ENCODE results near the gene KISS1.
A peak's percentile ranks its signal among the peaks of the same experiment; 100 is the strongest.
"Not testable (repeated sequence)": the region's sequence is repeated elsewhere in the genome, so short reads cannot be mapped to it uniquely, and the experiment has no call there.

The KISS1 gene

DNA sequence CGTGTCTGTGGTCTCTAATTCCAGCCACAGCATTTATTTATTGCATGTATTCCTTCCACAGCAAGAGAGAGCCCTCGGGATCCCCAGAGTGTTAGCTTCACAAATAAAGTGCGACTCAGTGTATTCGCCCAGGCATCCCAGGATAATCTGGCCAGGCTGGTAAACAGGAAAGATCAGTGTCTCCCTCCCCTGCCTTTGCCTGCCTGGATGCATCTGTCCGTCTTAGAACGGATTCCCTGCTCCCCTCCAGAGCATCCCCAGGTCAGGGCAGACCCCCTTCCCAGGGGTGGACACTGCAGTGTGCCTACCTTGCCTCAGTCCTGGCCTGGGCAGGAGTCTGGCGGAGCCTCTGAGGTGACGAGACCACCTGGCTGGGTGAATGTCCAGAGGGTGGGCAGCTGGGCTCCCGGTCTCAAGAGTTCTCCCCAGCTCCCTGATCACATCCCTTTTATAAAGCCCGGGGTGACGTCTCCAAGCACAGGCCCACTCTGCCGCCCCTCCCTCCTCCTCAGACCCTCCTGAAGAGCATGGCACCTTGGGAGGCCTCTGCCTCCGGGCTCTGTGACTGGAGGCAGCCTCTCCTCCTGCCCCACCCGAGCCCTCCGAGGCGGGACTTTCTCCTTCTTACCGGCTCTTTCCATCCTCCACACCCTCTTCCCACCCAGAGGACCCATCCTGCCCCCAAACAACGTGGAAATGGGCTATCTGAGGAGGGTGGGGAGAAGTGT is at the start of gene KISS1:
TSS of gene KISS1 (minus strand) at position 424 of the 728 bp plus-strand sequence. CDS start 3,615 bp downstream, outside the sequence.
- H3K4me2 ChIP-seq, result peak within 1 kb of the TSS in 10 of 11 experiments; percentile 17 to 96 (median 89); a peak in 20 of 22 replicates

GRCh38 chr1:204242920-204243319 is 46.6 kb upstream of the KISS1 start:
- Histone ChIP-seq H3K27ac (no peak overlapping the region), H4K20me1 (no peaks in the 10 kb centered on the region), H3K9ac (no peak overlapping the region), H3K4me1 (peaks cover 0 to 8% (median 0%) of the 10 kb centered on the region in 10 experiments; a peak in 2 of 20 replicates), H3K9me3 (replicated peaks in 1 of 11) (no peaks in the 10 kb centered on the region), H3K36me3 (no peaks in the 10 kb centered on the region), H3K27me3 (no peaks in the 10 kb centered on the region), H3K4me3 (no peak overlapping the region), H3K4me2 (no peak overlapping the region)
- TF ChIP-seq Cebpa-rat (IDR thresholded peaks at IDR 0.05), result no peak

More for the DNA sequence above, at the start of gene KISS1:
- TF ChIP-seq Cebpa-rat (IDR thresholded peaks at IDR 0.05), result no peak
- Histone ChIP-seq H3K9me3 (replicated peaks in 1 of 11) (no peaks in the 10 kb centered on the region), H3K27me3 (peaks cover 0 to 7% (median 0%) of the 10 kb centered on the region in 11 experiments; a peak in 1 of 22 replicates), H3K4me1 (peaks cover 37 to 93% (median 84%) of the 10 kb centered on the region in 10 experiments), H4K20me1 (no peaks in the 10 kb centered on the region; a peak in 1 of 22 replicates), H3K4me3 (no peak within 1 kb of the TSS), H3K36me3 (no peaks in the 10 kb centered on the region), H3K27ac (peak within 1 kb of the TSS in 4 of 11 experiments; percentile 20 to 82 (median 43); a peak in 6 of 22 replicates), H3K9ac (peak within 1 kb of the TSS in 4 of 11 experiments; percentile 9 to 50 (median 30); a peak in 5 of 22 replicates)

GRCh38 chr1:204241914-204242313 is 45.6 kb upstream of the KISS1 start:
- TF ChIP-seq Cebpa-rat (IDR thresholded peaks at IDR 0.05), result no peak
- Histone ChIP-seq H3K4me3 (no peak overlapping the region), H4K20me1 (no peaks in the 10 kb centered on the region), H3K36me3 (no peaks in the 10 kb centered on the region), H3K9me3 (replicated peaks in 1 of 11) (0 out of 22 replicates have a peak, but pooled peaks cover 0 to 2% (median 0%) of the 10 kb centered on the region in 11 experiments), H3K27ac (no peak overlapping the region), H3K27me3 (no peaks in the 10 kb centered on the region), H3K4me2 (no peak overlapping the region), H3K9ac (no peak overlapping the region), H3K4me1 (peaks cover 0 to 8% (median 0%) of the 10 kb centered on the region in 10 experiments; a peak in 2 of 20 replicates)

GRCh38 chr1:204241050-204241449 is 44.8 kb upstream of the KISS1 start:
- peak overlapping the region in 1 of 11 experiments; percentile 3; a peak in 1 of 22 replicates for H3K4me2 ChIP-seq
- TF ChIP-seq Cebpa-rat (IDR thresholded peaks at IDR 0.05), result no peak
- no peaks in the 10 kb centered on the region for H3K36me3 ChIP-seq
- no peak overlapping the region for H3K27ac ChIP-seq
- no peaks in the 10 kb centered on the region for H3K27me3 ChIP-seq
- H4K20me1 ChIP-seq, result no peaks in the 10 kb centered on the region
- no peak overlapping the region for H3K9ac ChIP-seq
- peaks cover 0 to 8% (median 0%) of the 10 kb centered on the region in 10 experiments; a peak in 2 of 20 replicates for H3K4me1 ChIP-seq
- H3K4me3 ChIP-seq, result no peak overlapping the region
- H3K9me3 ChIP-seq (replicated peaks in 1 of 11), result peaks cover 0 to 10% (median 7%) of the 10 kb centered on the region in 11 experiments; a peak in 11 of 22 replicates

- H3K4me2 ChIP-seq, result peak overlapping the region in 2 of 11 experiments; percentile 47 to 59; a peak in 2 of 22 replicates
- no peaks in the 10 kb centered on the region for H3K36me3 ChIP-seq
- no peak overlapping the region for H3K4me3 ChIP-seq
- H3K27ac ChIP-seq, result no peak overlapping the region
- H3K9ac ChIP-seq, result no peak overlapping the region
- no peaks in the 10 kb centered on the region for H3K27me3 ChIP-seq
- TF ChIP-seq Cebpa-rat (IDR thresholded peaks at IDR 0.05), result no peak
- H3K4me1 ChIP-seq, result peaks cover 0 to 8% (median 0%) of the 10 kb centered on the region in 10 experiments; a peak in 2 of 20 replicates
- H4K20me1 ChIP-seq, result no peaks in the 10 kb centered on the region
- H3K9me3 ChIP-seq (replicated peaks in 1 of 11), result peaks cover 0 to 18% (median 11%) of the 10 kb centered on the region in 11 experiments; a peak in 11 of 22 replicates
These were observed 43.9 kb upstream of the KISS1 start for GRCh38 chr1:204240233-204240632.

DNA sequence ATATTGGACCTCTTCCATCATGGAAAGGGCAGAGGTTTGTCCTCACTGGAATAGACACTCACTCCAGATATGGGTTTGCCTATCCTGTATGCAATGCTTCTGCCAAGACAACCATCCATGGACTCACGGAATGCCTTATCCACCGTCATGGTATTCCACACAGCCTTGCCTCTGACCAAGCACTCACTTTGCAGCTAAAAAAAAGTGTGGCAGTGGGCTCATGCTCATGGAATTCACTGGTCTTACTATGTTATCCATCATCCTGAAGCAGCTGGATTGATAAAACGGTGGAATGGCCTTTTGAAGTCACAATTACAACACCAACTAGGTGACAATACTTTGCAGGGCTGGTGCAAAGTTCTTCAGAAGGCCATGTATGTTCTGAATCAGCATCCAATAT is 43.1 kb upstream of the KISS1 start:
- not testable (repeated sequence) for H3K4me3 ChIP-seq, H3K4me1 ChIP-seq, H3K27ac ChIP-seq, H3K27me3 ChIP-seq, H3K4me2 ChIP-seq, H3K36me3 ChIP-seq, H4K20me1 ChIP-seq, H3K9ac ChIP-seq
- peaks cover 0 to 18% (median 11%) of the 10 kb centered on the region in 11 experiments; a peak in 11 of 22 replicates for H3K9me3 ChIP-seq (replicated peaks in 1 of 11)

- H3K4me1 ChIP-seq, H3K27me3 ChIP-seq, H4K20me1 ChIP-seq, H3K4me3 ChIP-seq, H3K36me3 ChIP-seq, H3K4me2 ChIP-seq, H3K9ac ChIP-seq, H3K27ac ChIP-seq: not testable (repeated sequence)
- H3K9me3 ChIP-seq (replicated peaks in 1 of 11), result peaks cover 0 to 18% (median 11%) of the 10 kb centered on the region in 11 experiments; a peak in 11 of 22 replicates
These were observed 42.2 kb upstream of the KISS1 start for GRCh38 chr1:204238520-204238919.

DNA sequence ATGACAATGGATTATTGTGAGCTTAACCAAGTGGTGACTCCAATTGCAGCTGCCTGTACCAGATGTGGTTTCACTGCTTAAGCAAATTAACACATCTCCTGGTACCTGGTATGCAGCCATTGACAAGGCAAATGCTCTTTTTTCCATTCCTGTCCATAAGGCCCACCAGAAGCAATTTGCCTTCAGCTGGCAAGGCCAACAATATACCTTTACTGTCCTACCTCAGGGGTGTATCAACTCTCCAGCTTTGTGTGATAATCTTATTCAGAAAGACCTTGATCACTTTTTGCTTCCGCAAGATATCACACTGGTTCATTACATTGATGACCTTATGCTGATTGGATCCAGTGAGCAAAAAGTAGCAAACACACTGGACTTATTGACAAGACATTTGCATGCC is 41.2 kb upstream of the KISS1 start:
- not testable (repeated sequence) for H3K4me3 ChIP-seq, H3K27ac ChIP-seq, H3K4me1 ChIP-seq, H3K27me3 ChIP-seq, H3K36me3 ChIP-seq, H4K20me1 ChIP-seq, H3K9ac ChIP-seq, H3K4me2 ChIP-seq
- peaks cover 0 to 18% (median 11%) of the 10 kb centered on the region in 11 experiments; a peak in 13 of 22 replicates for H3K9me3 ChIP-seq (replicated peaks in 1 of 11)

DNA sequence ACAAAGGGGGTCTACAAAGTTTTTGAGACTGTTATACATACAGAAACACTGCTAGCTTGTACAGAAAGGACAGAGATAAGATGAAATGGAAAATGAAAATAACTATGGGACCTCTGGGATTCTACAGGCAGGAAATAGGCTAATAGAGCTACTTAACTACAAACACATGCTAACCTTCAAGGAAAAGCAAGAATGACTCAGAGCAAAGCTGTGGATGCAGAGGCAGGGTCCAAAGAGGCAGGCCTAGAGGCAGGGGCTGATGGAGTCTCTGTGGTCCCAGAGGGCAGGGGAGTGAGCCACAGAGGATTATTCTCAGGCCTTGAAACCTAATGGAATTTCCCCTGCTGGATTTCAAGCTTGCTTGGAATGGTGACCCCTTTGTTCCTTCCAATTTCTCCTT is 36.2 kb upstream of the KISS1 start:
- H3K36me3 ChIP-seq, result no peaks in the 10 kb centered on the region
- no peak overlapping the region for H3K27ac ChIP-seq
- no peak overlapping the region for H3K9ac ChIP-seq
- no peaks in the 10 kb centered on the region for H3K27me3 ChIP-seq
- no peak for TF ChIP-seq Cebpa-rat (IDR thresholded peaks at IDR 0.05)
- peaks cover 5 to 24% (median 15%) of the 10 kb centered on the region in 11 experiments; a peak in 14 of 22 replicates for H3K9me3 ChIP-seq (replicated peaks in 1 of 11)
- no peak overlapping the region for H3K4me2 ChIP-seq
- peaks cover 0 to 19% (median 11%) of the 10 kb centered on the region in 10 experiments; a peak in 13 of 20 replicates for H3K4me1 ChIP-seq
- no peaks in the 10 kb centered on the region for H4K20me1 ChIP-seq
- no peak overlapping the region for H3K4me3 ChIP-seq
